ENCODE data around the gene DAND5.
A peak's percentile ranks its signal among the peaks of the same experiment; 100 is the strongest.
"Not testable (repeated sequence)": the region's sequence is repeated elsewhere in the genome, so short reads cannot be mapped to it uniquely, and the experiment has no call there.

DAND5 gene

GRCh38 chr19:12967907-12968306, 1.5 kb upstream of the DAND5 start:
- DNase-seq, result no peak

- DNase-seq, result no peak
Measured at GRCh38 chr19:12970070-12970820, 869 bp downstream of the DAND5 start.

GRCh38 chr19:12973236-12973635, 3.9 kb downstream of the DAND5 start:
- DNase-seq, result no peak

GRCh38 chr19:12974301-12975220, 5.2 kb downstream of the DAND5 start:
- no peak for DNase-seq

- DNase-seq, result no peak
Measured at GRCh38 chr19:12975221-12975741, 5.9 kb downstream of the DAND5 start.

GRCh38 chr19:12976109-12976508, 6.7 kb downstream of the DAND5 start:
- DNase-seq, result not testable (repeated sequence)

DNA sequence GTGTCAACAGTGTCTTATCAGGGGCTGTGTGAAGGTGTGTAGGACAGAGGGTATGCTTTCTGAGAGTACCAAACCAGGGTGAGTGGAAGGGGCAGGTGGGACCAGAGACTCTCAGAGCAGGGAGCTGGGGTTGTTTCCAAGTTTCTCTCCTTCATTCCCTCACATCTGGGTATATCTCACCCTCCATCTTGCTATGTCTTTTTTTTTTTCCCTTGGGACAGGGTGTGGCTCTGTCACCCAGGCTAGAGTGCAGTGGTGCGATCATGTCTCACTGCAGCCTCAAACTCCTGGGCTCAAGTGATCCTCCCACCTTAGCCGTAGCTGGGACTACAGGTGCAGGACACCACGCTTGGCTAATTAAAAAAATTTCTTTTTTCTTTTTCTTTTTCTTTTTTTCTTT, 10.6 kb downstream of the DAND5 start:
- DNase-seq, result no peak

GRCh38 chr19:12982648-12983047, 13.3 kb downstream of the DAND5 start:
- no peak for DNase-seq

GRCh38 chr19:12983091-12983490, 13.7 kb downstream of the DAND5 start:
- DNase-seq, result no peak

GRCh38 chr19:12983542-12984142, 14.3 kb downstream of the DAND5 start:
- peak; percentile 88 for DNase-seq

DNA sequence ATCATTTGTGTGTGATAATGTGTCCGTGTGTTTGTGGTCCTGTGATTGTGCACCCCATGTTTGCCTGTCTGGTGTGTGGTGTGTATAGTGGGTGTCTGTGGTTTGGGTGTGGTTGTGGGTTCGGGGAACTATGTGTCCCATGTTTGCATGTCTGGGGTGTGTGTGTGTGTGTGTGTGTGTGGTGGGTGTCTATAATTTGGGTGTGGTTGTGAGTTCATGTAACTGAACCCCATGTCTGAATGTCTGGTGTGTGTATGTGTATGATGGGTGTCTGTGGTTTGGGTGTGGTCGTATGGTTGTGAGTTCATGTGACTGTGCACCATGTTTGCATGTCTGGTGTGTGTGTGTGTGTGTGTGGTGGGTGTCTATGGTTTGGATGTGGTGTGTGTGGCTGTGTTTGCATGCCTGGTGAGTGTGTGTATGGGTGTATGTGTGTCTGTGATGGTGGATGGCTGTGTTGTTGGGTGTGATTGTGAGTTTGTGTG, 14.8 kb downstream of the DAND5 start:
- peak; percentile 29 for DNase-seq

GRCh38 chr19:12984683-12985048, 15.3 kb downstream of the DAND5 start:
- DNase-seq, result no peak

DNA sequence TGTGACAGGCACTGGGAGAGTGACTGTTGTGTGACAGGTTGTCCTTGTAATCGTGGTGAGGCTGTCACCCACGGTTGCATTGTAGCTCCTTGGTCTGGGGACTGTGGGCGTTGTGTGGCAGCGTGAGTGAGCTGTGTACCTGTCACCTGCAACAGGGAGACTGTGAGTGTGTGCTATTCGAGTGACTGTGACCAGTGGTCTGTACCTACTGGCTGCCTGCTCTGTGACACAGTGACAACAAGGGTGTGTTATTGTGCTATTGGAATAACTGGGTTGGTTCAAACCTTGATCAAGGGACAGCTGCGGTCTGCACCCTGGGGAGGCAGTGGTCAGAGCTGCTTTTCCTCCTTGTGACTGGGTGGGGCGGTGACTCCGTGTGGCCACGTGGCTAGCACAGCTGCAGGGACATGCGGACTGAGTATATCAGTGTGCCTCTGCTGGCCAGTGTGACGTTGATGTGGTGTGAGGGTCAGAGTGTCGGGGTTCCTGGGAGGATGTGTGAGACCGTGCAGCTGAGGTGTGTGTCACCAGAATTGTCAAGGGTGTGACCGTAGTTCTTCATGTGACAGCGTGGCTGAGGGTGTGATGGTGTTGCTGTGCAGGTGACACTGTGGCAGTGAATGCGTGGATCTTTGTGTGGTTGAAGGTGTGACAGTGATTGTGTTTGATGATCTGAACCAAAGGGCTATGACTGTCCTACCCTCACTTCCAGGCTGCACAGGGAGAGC, 15.8 kb downstream of the DAND5 start:
- peak; percentile 30 for DNase-seq

DNA sequence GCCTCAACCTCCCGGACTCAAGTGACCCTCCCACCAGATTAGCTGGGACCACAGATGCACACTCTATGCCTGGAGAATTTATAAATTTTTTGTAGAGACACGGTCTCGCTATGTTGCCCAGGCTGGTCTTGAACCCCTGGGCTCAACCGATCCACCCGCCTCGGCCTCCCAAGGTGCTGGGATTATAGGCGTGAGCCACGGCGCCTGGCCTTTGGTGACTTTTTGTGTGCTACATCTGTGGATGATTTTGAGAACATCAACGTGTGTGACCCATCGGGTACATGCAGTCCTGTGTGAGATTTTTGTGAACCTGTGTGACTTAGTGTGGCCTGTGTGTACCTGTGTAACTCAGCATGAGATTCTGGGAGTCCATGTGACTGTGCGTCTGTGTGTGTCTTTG, 17.4 kb downstream of the DAND5 start:
- DNase-seq, result no peak

DNA sequence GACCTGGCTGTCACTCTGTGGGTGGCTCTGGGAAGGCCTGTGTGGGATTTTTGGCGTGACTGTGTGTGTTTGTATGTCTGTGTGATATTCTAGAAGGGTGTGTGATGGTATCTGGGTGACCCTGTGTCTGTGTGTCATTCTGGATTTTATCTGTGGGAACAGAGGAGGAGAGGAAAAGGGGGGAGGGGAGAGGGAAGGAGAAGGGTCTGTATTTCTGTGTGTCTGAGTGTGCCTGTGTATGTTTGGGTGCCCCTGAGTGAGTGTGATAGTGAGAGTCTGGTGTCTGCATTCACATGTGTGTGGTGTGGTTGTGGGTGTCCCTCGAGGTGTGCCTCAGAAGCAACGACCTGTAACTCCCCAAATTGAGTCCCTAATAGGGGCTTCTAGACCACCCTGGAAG, 17.8 kb downstream of the DAND5 start:
- no peak for DNase-seq

DNA sequence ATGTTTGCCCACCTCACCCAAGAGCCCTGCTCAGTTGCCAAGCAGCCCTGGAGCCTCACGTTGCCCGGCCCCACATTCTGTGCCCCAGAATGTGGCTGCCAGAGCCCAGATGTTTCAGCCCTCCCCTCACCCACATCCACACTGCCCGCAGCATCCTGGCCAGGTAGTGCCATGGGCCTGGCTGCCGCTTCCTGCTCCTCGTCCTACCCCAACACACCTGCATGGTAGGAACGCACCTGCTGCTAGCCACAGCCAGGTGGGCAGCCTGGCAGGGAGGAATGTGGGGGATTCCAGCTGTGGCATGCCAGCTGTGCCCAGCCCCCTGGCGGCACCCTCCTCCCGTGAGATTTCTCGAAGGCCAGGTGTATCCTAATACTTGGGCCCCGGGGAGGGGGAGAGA, 18.4 kb downstream of the DAND5 start:
- no peak for DNase-seq

DNA sequence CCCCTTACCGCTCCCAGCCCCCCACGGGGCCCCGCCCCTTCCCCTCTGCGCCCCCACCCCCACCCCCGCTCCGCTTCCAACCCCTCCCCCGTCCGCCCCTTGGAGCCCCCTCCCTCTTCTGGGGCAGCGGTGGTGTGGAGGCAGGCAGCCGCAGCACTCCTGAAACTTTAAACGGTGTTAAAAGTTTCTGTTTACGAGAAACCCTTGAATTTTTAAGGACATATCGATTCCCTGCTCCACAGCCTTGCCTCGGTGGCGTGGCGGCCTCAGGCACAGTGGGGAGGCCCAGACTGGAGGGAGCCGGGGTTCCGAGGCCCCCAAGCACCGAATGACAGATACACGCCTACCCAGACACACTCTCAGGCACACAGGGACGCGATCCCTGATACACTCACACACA, 21.1 kb downstream of the DAND5 start:
- no peak for DNase-seq

GRCh38 chr19:12990853-12991252, 21.5 kb downstream of the DAND5 start:
- no peak for DNase-seq

DNA sequence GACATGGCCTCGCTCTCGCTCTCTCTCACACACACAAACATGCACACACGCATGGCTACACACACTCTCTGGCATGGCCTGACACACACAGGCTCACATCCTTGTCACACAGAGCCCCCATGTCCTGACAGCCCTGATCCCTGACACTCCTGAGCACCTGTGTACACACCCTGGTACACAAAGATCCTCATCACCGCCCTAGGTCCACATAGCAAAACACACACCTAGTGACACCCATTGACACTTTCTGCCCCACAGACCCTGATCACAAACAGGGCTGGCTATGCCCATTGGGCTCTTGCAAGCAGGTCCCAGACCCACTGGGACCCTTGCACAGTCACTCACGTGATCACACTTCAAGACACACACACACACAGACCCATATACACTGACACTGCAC, 21.9 kb downstream of the DAND5 start:
- no peak for DNase-seq

DNA sequence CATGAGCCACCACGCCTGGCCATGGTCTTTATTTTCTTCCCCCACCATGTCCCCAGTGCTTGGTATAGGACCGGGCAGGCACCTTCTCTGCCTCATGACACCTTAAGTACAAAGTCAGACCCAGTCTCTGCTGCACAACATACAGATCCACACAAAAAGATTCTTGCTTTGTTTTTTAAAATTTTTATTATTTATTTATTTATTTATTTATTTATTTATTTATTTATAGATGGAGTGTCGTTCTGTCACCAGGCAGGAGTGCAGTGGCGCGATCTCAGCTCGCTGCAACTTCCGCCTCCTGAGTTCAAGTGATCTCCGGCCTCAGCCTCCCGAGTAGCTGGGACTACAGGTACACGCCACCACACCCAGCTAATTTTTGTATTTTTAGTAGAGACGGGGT, 23.4 kb downstream of the DAND5 start:
- no peak for DNase-seq

DNA sequence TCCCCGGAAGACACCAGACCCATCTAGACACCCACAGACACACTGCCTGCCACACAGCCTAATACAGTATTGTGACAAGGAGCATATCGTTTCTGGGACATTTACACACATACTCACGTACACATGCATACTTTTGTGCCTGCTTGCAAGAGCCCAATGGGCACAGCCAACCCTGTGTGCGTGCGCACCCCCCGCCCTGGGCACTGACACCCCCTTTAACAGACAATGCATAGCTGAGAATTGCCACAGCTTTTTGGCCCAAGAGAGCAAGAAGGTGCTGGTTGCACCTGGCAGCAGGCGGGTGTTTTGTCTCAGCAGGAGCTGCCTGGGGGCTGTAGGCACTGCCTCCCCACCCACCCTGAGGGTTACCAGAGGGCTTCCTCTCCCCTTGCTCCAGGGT, 24.2 kb downstream of the DAND5 start:
- no peak for DNase-seq

GRCh38 chr19:12994701-12995595, 25.6 kb downstream of the DAND5 start, which contains the start of gene NFIX:
TSS of gene NFIX (plus strand) at chr19:12995475. CDS start at chr19:12995838, 363 bp downstream.
- DNase-seq, result peak; percentile 72

Measured in CD4-positive, alpha-beta T cell treated with Interleukin-10 for 1 hour (primary cell).